Measurements from ENCODE around the gene TARS2. TPM values are rescaled to one million over a fixed set of nuclear protein-coding genes. Genes with fewer than 3 reads are reported as not detected.

The TARS2 gene
- polyA plus RNA-seq, 3 donors: 12.0 to 14.7 (median 14.6) TPM

- H3K79me2 ChIP-seq (ENCODE audit: insufficient read depth, low read length): no peaks in the 10 kb centered on the region
- no peak for DNase-seq
- H3K4me1 ChIP-seq (ENCODE audit: control insufficient read depth in 1 of 2, insufficient read depth in 2 of 2, low read length in 2 of 2): no peaks in the 10 kb centered on the region
- no peak overlapping the region for H3K4me2 ChIP-seq (replicated peaks; ENCODE audit: extremely low read depth, low read length, poor library complexity, severe bottlenecking)
- H3K4me1 Mint-ChIP-seq: peaks cover 5% of the 10 kb centered on the region
- H3K9me3 Mint-ChIP-seq: no peaks in the 10 kb centered on the region
- H3K36me3 ChIP-seq (replicated peaks in 1 of 2; ENCODE audit: control insufficient read depth in 1 of 2, insufficient read depth in 2 of 2, low read length in 2 of 2): no peaks in the 10 kb centered on the region
- peaks cover 0 to 5% (median 2%) of the 10 kb centered on the region in 3 donors for H3K27me3 Mint-ChIP-seq (ENCODE audit: low read depth in 3 of 3)
- no peaks in the 10 kb centered on the region for H3K27me3 ChIP-seq (ENCODE audit: control insufficient read depth in 2 of 2, insufficient read depth in 2 of 2, low read length in 2 of 2)
- no peaks in the 10 kb centered on the region for H3K9me3 ChIP-seq (replicated peaks in 1 of 2; ENCODE audit: control insufficient read depth in 1 of 2, insufficient read depth in 1 of 2, low read length in 2 of 2)
- 91% methylated on average over 4 of the region's 4 CpGs for WGBS (ENCODE audit: insufficient coverage)
- TF ChIP-seq CTCF (IDR thresholded peaks at IDR 0.05): no peak
- no peaks in the 10 kb centered on the region for H3K36me3 Mint-ChIP-seq
- no peak overlapping the region for H3K9ac ChIP-seq (ENCODE audit: insufficient read depth, low read length, poor library complexity, severe bottlenecking)
- H3K4me3 Mint-ChIP-seq: no peak overlapping the region
- H3K27ac ChIP-seq (ENCODE audit: low read depth in 1 of 2, low read length in 2 of 2): no peak overlapping the region
- H3K4me3 ChIP-seq (replicated peaks in 1 of 3; ENCODE audit: low read depth in 2 of 3, low read length in 3 of 3): no peak overlapping the region
- intact Hi-C loops (cut with micrococcal nuclease): no loop called here
- H3K27ac Mint-ChIP-seq: no peak overlapping the region
- H4K20me1 ChIP-seq (ENCODE audit: insufficient read depth, low read length): no peaks in the 10 kb centered on the region
- H2AFZ ChIP-seq (ENCODE audit: insufficient read depth, low read depth, low read length, poor library complexity, severe bottlenecking): no peak overlapping the region
Measured at GRCh38 chr1:150529017-150529416, 41.8 kb downstream of the TARS2 start.

- no peak overlapping the region for H3K4me2 ChIP-seq (replicated peaks; ENCODE audit: extremely low read depth, low read length, poor library complexity, severe bottlenecking)
- H3K9me3 ChIP-seq (replicated peaks in 1 of 2; ENCODE audit: control insufficient read depth in 1 of 2, insufficient read depth in 1 of 2, low read length in 2 of 2): no peaks in the 10 kb centered on the region
- H3K79me2 ChIP-seq (ENCODE audit: insufficient read depth, low read length): no peaks in the 10 kb centered on the region
- no peaks in the 10 kb centered on the region for H3K4me1 ChIP-seq (ENCODE audit: control insufficient read depth in 1 of 2, insufficient read depth in 2 of 2, low read length in 2 of 2)
- H2AFZ ChIP-seq (ENCODE audit: insufficient read depth, low read depth, low read length, poor library complexity, severe bottlenecking): no peak overlapping the region
- TF ChIP-seq CTCF (IDR thresholded peaks at IDR 0.05): no peak
- H4K20me1 ChIP-seq (ENCODE audit: insufficient read depth, low read length): no peaks in the 10 kb centered on the region
- peaks cover 0 to 5% (median 2%) of the 10 kb centered on the region in 3 donors for H3K27me3 Mint-ChIP-seq (ENCODE audit: low read depth in 3 of 3)
- H3K9ac ChIP-seq (ENCODE audit: insufficient read depth, low read length, poor library complexity, severe bottlenecking): no peak overlapping the region
- H3K4me3 Mint-ChIP-seq: no peak overlapping the region
- intact Hi-C loops (cut with micrococcal nuclease): loop anchor here in 1 of 2 donors (5.0 kb wide), 1 partner anchor 63 kb away; no protein-coding TSS in a partner anchor
- H3K27ac Mint-ChIP-seq: peak overlapping the region in 1 of 7 donors; percentile 25
- no peaks in the 10 kb centered on the region for H3K36me3 Mint-ChIP-seq
- peaks cover 5% of the 10 kb centered on the region for H3K4me1 Mint-ChIP-seq
- H3K9me3 Mint-ChIP-seq: peaks cover 0 to 1% (median 0%) of the 10 kb centered on the region in 7 donors
- no peak overlapping the region for H3K27ac ChIP-seq (ENCODE audit: low read depth in 1 of 2, low read length in 2 of 2)
- no peak for DNase-seq
- no peaks in the 10 kb centered on the region for H3K36me3 ChIP-seq (replicated peaks in 1 of 2; ENCODE audit: control insufficient read depth in 1 of 2, insufficient read depth in 2 of 2, low read length in 2 of 2)
- H3K4me3 ChIP-seq (replicated peaks in 1 of 3; ENCODE audit: low read depth in 2 of 3, low read length in 3 of 3): no peak overlapping the region
- 98% methylated on average over 14 of the region's 14 CpGs for WGBS (ENCODE audit: insufficient coverage)
- no peaks in the 10 kb centered on the region for H3K27me3 ChIP-seq (ENCODE audit: control insufficient read depth in 2 of 2, insufficient read depth in 2 of 2, low read length in 2 of 2)
Measured at GRCh38 chr1:150530491-150531159, 43.4 kb downstream of the TARS2 start.

Data from CD14-positive monocyte (primary cell).